Tibial artery (tissue), 4 donors: ENCODE measurements around the gene MAST4.

Experiments used
- DNase-seq, 2 donors: peaks; one replicate each; pipeline ENCODE4 v3.0.0-alpha.2; 2019
- H3K27ac ChIP-seq, 2 donors: fragments of 200-600 bp; sonication (generic) in 1 of 2; 1 replicate in 1 of 2; 2 replicates in 1 of 2; pipeline ENCODE4 v1.5.1; 2018 to 2019; ENCODE audit warnings: mild to moderate bottlenecking in 1 of 2
- H3K27me3 ChIP-seq, 2 donors: fragments of 200-600 bp; sonication (generic) in 1 of 2; one replicate each; pipeline versions ENCODE4 v1.5.1 to v1.6.0; 2016 to 2019
- H3K36me3 ChIP-seq, 3 donors: fragments of 200-600 bp; sonication (generic) in 2 of 3; one replicate each; pipeline ENCODE4 v1.5.1; 2016 to 2019; ENCODE audit warnings: mild to moderate bottlenecking in 2 of 3
- H3K4me1 ChIP-seq, 4 donors: fragments of 200-600 bp; sonication (generic) in 2 of 4; 1 replicate in 3 of 4; 2 replicates in 1 of 4; pipeline ENCODE4 v1.5.1; 2016 to 2019
- H3K4me3 ChIP-seq, 2 donors: fragments of 200-600 bp; sonication (generic) in 1 of 2; 1 replicate in 1 of 2; 2 replicates in 1 of 2; pipeline ENCODE4 v1.5.1; 2018 to 2019; ENCODE audit warnings: mild to moderate bottlenecking in 2 of 2
- H3K9me3 ChIP-seq, 3 donors: fragments of 200-600 bp; sonication (generic) in 1 of 3; one replicate each; pipeline ENCODE4 v1.5.1; 2016 to 2019
- CTCF ChIP-seq, 2 experiments: fragments of 200-600 bp in 1 of 2; fragments of 450-650 bp in 1 of 2; IDR thresholded peaks; one replicate each; pipeline ENCODE4 v1.5.1; 2017 to 2019; ENCODE audit warnings: antibody characterized with exemption in 2 of 2, mild to moderate bottlenecking in 1 of 2, moderate library complexity in 1 of 2
- intact Hi-C: fragments of 100-400 bp; cut with DNase I; formaldehyde crosslinking; loops from one replicate; pipeline ENCODE4 v1.15.0; 2023; ENCODE audit warnings: low total_unique reads

The MAST4 gene

GRCh38 chr5:66851306-66851705, 255.1 kb downstream of the MAST4 start:
- Histone ChIP-seq H3K4me1 (no peaks in the 10 kb centered on the region), H3K27me3 (peaks cover 0 to 3% of the 10 kb centered on the region in 2 donors), H3K36me3 (no peaks in the 10 kb centered on the region), H3K9me3 (no peaks in the 10 kb centered on the region), H3K27ac (no peak overlapping the region), H3K4me3 (no peak overlapping the region)
- DNase-seq = no peak
- no peak for TF ChIP-seq CTCF (IDR thresholded peaks at IDR 0.05)
- intact Hi-C loops = no loop called here

GRCh38 chr5:66854416-66854815, 258.2 kb downstream of the MAST4 start:
- no peak for TF ChIP-seq CTCF (IDR thresholded peaks at IDR 0.05)
- no peaks in the 10 kb centered on the region for H3K36me3 ChIP-seq
- no peak overlapping the region for H3K4me3 ChIP-seq
- H3K27ac ChIP-seq = no peak overlapping the region
- intact Hi-C loops = no loop called here
- H3K9me3 ChIP-seq = no peaks in the 10 kb centered on the region
- H3K4me1 ChIP-seq = no peaks in the 10 kb centered on the region
- no peak for DNase-seq
- H3K27me3 ChIP-seq = peaks cover 0 to 3% of the 10 kb centered on the region in 2 donors

- H3K4me1 ChIP-seq = no peaks in the 10 kb centered on the region
- H3K4me3 ChIP-seq = no peak overlapping the region
- intact Hi-C loops = no loop called here
- no peaks in the 10 kb centered on the region for H3K9me3 ChIP-seq
- H3K27me3 ChIP-seq = peaks cover 0 to 8% of the 10 kb centered on the region in 2 donors
- H3K27ac ChIP-seq = no peak overlapping the region
- no peaks in the 10 kb centered on the region for H3K36me3 ChIP-seq
- TF ChIP-seq CTCF (IDR thresholded peaks at IDR 0.05) = no peak
- DNase-seq = no peak
Measured at GRCh38 chr5:66856041-66856805, 260.0 kb downstream of the MAST4 start.

GRCh38 chr5:66859526-66859925, 263.3 kb downstream of the MAST4 start:
- TF ChIP-seq CTCF (IDR thresholded peaks at IDR 0.05) = no peak
- no peak overlapping the region for H3K4me3 ChIP-seq
- intact Hi-C loops = no loop called here

GRCh38 chr5:66860199-66860975, 264.2 kb downstream of the MAST4 start:
- intact Hi-C loops = no loop called here
- Histone ChIP-seq H3K36me3 (no peaks in the 10 kb centered on the region), H3K4me1 (no peaks in the 10 kb centered on the region), H3K4me3 (no peak overlapping the region), H3K27ac (no peak overlapping the region), H3K27me3 (peaks cover 0 to 7% of the 10 kb centered on the region in 2 donors), H3K9me3 (no peaks in the 10 kb centered on the region)
- TF ChIP-seq CTCF (IDR thresholded peaks at IDR 0.05) = no peak
- no peak for DNase-seq

More at GRCh38 chr5:66859526-66859925, 263.3 kb downstream of the MAST4 start:
- H3K9me3 ChIP-seq = no peaks in the 10 kb centered on the region
- no peak overlapping the region for H3K27ac ChIP-seq
- no peaks in the 10 kb centered on the region for H3K36me3 ChIP-seq
- peaks cover 0 to 8% of the 10 kb centered on the region in 2 donors for H3K27me3 ChIP-seq
- no peak for DNase-seq
- no peaks in the 10 kb centered on the region for H3K4me1 ChIP-seq
